HG03457 (cell line): ENCODE data around the gene MCAM.

ENCODE experiments used
- ATAC-seq: cut with Tn5 transposase; IDR thresholded peaks from one replicate; pipeline ENCODE4 v1.9.1; 2021; ENCODE audit warnings: moderate number of reproducible peaks; ENCODE audit not compliant: unreplicated experiment

Gene MCAM

DNA sequence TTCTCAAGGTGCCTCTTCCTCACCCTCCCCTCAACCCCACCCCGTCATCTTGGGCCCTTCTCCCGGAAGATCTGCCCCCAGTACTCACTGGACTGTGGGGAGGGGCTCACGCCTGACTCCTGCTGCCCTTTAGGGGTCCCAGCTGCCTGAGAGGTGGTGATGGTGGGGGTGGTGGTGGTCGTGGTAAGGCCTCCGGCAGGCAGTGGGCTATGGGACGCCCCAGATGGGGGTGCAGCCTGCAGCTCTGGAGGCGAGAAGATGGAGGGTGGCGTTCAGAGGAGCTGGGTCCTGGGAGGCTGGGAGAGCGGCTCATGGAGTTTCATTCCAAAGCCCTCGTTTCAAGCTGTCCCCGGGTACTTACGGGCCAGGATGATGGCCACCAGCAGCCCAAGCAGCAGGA, 28.8 kb upstream of the MCAM start:
- ATAC-seq = no peak

DNA sequence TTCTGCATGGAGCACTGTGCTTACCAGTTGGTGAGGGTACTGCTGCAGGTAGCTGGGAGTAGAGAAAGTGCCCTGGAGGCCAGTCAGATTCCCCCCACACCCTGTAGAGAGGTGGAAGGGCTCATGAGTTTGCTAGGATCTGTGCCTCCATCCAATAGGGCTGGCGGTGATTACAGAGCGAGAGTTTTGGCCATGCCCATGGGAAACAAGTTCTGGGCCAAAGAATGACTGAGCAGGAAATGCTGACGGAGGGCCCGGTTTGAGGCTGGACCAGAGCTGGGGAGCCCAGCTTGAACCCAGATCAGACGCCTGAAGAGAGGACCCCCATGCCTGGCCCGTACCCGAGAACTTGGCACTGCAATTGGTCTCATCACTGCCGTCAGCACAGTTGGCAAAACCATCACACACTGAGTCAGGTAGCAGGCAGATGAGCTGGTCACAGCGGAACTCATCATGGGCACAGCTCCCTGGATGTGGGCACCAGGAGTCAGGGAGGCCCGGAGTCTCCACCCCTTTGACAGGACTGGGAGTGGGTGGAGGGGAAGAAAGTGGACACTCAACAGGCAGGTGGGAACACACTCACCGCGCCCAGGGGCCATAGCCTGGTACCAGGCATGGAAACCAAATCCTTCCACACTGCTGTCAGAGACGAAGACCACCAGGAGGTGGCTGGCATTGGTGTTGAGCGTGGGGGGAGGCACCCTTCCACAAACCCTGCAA, 27.5 kb upstream of the MCAM start:
- no peak for ATAC-seq

DNA sequence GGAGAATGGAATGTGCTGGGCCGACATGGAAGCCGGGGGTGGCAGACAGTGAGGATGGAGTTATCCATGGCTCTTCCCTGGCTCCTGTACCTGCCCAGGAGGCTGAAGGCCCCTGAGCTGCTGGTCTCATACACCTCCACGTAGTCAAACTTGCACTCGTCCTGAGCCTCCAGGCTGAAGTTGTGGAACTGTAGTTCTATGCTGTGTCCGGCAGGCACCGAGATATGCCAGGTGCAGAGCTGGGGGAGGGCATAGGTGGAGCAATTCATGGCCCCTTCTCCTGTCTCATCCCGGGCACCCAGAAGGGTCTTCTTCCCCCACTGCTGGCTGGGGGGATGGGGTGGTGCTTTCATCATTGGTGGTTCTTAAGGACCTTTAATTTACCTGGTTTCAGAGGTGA, 26.8 kb upstream of the MCAM start:
- ATAC-seq = no peak

DNA sequence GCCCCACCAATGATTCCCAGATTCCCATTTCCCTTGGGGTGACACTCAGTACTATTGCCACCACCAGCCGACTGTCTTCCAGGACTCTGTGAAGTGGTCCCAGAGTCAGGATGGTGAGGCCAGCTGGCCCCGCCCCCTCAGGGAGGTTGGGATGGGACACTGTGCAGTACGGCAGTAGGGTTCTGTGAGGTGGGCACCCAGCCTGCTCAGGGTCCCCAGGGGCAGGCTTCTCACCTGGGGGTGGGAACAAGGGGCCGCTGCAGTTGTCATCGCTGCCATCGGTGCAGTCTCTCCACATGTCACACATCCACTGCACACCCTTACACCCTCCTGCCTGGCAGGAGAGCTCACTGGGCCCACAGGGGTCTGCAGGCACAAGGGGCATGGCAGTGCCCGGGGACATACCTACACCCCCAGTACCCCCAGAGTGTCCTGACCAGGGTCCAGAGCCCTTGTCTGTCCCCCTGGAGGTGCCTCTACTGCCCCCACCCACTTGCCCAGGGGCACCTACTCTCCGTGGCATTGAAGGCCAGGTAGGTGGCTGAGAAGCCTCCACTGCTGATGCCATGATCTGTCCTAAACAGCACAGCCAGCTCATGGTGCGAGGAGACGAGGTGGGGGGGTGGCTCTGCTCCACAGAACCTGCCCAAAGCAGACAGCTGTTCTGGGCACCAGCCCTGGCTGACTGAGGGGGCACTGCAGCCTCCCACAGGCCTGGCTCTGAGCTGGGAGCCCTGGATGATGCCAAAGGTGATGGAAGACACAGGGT, 25.6 kb upstream of the MCAM start:
- ATAC-seq = no peak

DNA sequence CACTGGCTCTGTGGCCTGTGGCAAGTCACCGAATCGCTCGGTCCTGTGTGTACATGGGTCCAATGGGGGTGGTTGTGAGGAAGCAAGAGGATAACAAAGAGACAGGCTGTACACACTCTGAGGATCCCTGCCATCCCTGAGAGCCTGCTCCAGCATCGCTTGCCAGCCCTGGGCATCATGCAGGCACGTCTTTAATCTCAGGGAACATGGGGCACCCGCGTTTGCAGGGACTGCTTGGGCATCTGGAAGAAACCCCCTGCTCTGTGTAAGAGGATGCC, 25.0 kb upstream of the MCAM start:
- ATAC-seq = no peak

DNA sequence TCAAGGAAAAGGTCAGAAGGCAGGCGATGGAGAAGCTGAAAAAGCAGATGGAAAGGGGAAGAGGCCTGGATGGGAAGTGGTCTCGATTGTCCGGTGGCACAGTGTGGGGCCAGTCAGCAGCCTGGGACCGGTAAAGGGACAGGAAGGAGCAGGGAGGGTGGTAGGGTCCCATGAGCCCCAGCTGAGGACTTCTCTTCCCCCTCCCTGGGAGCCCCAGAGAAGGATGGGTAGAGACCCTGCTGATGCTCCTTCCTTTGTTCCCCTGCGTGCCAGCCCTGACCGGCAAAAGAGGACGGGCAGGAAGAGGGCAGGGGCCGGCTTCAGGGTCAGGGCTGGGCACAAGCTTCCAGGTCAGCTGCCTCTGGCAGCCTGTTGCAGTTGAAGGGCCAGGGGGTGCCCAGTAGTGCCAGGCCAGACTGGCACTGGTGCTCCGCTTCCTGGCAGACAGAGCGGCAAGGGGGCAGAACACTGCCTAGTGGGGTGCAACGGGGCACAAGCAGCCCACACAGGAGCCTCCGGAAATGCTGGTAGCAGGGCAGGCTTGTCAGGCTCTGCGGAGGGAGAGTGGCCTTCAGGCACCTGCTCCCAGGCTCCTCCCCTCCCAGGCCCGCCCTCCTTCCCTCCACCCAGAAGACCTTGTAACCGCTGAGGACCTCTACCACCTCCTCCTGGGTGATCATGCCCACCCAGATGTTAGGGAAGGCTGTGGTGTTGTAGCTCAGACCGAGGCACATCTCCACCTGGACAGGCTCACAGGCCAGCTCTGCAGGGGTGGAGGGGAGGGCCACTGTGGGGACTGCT, 24.5 kb upstream of the MCAM start:
- ATAC-seq = no peak

DNA sequence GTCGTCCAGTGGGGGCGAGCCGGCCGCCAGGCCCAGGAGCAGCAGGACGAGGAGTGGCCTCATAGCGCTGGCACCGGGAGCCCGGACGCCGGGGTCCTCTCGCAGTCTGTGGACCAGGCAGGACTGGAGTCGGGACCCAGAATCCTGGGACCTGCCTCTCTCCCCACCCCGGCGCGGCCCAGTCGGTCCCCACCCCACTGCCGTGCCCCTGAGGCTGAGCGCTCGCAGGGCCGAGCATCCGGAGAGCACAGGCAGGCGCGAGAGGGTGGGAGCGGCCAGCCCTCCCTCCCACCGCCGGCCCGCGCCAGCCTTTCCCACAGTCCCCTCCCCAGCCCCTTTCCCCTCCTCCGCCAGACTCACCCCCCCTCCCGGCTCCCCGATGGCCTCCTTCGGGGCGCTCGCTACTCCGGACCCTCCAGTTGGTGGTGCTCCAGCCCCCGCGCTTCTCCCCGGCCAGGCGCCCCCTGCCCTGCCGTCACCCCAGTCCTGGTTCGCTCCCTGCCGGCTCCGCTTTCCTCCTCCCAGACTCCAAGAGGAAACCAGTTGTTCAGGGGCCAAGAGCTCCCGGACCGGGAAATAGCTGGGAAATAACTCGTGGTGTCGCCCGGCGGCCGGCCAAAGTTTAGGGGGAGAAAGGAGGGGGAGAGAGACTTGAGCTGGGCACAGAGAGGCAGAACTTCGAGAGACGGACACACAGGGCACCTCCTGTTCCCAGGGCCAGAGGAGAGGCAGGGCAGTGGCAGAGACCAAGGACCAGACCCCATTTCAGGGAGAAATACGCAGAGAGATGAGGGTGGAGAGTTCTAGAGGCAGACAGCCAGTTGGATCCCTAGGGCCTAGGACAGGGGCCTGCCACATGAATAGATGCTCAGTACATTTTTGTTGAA, 23.6 kb upstream of the MCAM start, which contains the start of gene C1QTNF5:
Gene C1QTNF5 (minus strand): TSS at position 549 of the 887 bp plus-strand sequence. CDS start 486 bp downstream, at position 63.
- ATAC-seq = no peak

DNA sequence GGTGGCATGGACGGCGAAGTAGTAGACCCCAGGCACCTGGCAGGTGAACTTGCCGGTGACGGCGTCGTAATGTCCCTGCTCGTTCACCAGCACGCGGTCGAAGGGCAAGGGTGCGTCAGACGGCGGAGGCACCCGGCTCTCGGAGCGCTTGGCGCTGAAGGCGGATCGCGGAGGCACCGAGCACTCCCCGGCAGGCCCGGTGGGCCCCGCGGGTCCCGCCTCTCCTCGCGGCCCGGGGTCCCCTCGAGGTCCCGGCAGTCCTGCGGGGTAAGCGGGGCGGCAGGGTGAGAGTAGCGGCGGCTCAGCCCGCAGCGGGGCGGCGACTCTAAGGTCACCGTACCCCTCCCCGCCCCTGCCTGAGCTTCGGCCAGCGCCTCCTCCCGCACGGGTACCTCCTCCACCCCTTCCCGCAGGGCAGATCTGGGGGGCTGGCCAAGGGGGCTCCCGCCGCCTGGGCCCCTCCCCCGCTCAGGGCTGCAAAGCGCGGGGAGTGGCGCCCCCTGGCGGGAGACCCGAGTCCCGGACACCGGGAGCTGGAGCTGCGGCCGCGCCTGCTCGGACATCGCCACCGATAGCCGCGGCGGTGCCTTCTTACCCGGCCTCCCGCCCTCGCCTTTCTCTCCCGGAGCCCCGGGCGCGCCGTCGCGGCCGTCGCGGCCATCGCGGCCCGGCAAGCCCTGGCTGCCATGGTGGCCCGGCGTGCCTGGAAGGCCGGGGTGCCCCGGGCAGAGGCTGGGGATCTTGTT, 22.8 kb upstream of the MCAM start:
- ATAC-seq = no peak

DNA sequence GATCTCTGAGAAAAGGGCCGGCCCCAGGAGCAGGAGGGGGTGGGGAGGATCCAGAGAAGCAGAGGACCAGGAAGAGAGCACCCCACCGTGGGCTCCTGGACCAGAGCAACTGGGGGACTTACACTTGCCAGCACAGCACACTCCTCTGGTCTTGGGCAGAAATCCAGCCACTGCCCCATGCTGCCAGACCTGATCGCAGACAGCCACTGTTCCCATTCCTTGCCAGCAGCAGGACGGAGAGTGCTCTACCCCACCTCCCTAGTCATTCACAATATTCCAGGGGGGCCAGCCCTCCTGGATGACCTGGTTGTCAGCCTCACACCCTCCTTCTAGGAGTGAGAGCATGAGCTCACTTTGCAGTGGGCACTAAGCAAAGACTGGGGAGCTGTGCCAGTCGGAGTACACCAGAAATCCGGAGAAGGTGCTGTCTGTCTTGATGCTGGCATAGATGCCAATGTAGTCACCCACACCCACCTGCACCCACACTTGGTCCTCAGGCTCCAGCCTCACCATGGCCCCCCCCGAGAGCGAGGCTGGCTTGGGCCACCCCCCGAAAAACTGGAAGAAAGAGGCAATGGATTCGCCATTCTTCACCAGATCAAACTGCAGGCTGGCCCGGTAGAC, 22.1 kb upstream of the MCAM start:
- no peak for ATAC-seq

DNA sequence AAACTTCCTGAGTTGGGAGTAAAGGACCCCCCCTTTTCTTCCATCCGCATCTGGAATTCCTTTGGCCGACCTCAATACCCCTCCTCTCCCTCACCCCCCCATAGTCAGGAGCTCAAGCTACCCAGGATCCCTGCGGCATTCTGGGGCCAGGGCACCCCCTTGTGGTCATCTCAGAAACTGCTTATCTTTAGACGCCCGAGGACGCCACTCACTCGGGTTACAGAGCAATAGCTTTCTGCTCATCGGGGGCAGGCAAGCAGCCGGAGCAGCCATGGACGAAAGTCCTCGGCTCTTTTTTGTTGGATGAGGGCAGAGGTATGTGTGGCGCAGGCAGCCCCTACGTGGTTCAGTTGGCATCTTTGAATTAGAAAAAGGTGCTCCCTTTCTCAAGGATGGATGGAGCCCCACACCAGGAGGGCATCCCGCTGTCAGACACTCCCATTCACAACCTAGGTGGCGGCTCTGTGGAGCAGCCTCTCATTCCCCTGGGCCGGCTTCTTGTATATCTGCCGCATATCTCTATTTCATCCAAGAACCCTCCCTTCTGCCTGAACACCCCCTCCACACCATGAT, 21.5 kb upstream of the MCAM start:
- no peak for ATAC-seq

DNA sequence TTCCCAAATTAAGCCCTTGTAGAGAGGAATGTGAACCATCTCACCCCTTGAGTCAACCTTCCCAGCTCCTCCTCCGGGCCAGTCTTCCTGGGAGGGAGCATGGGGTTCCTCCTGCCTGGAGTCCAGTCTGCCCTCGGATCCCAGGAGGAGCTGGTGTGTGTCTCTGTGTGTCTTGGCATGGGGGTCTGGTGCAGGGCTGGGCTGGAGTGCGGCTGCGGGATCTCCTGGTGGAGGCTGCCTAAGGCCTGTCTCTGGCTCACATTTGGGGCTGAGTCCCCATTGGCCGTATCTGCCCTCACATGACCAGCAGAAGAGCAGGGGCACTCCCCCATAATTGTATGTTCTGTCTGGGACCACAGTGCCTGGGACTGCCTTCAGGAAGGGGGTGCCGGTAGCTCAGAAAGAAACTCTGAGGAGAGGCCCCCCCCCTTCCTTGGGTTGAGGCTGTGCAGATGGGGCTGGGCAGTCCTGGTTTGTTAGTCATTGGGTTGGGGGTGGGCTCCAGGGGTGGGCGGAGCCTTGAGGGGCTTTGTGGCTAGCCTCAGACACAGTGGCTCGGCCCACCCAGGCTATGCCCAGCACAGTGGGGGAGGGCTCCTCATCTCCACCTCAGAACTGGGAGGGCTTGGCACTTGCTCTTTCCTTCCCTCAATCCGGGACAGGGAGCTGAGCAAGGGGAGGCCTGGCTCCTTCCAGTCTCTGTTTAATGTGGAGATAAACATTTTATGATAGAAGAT, 20.8 kb upstream of the MCAM start:
- ATAC-seq = no peak

DNA sequence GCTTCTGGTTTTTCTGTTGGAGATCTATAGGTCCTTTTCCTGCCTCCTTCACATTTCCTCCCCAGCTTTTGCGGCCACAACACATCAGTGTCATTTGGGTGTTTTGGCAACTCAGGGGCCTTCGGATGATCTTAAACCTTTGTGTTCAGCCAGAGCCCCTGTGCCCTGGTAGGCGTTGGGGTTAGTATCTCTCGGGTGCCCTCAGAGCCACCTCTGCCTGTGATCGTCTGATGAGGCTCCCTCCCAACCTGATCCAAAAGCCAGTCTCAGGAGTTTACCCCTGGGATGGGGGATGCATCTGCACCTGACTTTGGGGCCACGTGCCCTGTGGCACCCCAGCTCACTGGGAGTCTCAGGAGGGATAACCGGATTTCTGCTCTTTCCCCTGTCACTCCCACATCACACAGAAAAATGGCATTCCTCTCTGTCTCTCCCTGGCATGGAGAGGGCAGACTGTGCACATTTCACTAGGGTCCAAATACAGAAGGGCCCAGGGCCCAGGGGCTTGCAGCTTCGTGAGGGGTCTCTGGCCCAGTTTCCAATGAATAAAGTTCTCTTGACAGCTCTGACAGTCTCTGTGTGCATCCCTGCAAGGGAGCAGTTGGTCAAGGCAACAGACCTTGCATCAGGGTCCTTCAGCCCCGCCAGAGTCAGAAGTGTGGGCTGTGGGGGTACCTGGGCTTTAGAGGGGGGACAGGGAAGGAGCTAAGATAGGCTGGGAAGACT, 20.0 kb upstream of the MCAM start:
- ATAC-seq = no peak

DNA sequence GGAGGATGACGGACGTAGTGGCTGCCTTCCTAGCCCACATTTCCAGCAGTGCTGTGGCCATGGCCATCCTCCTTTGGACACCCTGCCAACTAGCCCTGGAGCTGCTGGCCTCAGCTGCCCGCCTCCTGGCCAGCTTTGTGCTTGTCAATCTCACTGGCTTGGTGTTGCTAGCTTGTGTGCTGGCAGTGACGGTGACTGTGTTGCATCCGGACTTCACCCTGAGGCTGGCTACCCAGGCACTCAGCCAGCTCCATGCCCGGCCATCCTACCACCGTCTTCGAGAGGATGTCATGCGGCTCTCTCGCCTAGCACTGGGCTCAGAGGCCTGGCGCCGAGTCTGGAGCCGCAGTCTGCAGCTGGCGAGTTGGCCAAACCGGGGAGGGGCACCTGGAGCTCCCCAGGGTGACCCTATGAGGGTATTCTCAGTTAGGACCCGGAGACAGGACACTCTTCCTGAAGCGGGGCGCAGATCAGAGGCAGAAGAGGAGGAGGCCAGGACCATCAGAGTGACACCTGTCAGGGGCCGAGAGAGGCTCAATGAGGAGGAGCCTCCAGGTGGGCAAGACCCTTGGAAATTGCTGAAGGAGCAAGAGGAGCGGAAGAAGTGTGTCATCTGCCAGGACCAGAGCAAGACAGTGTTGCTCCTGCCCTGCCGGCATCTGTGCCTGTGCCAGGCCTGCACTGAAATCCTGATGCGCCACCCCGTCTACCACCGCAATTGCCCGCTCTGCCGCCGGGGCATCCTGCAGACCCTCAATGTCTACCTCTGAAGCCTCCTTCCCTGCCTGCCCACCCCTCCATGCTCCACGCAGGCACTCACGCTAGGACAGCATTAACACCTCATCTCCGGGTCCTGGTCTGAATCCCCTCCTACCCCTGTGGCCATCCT, 19.0 kb upstream of the MCAM start:
- ATAC-seq = no peak

DNA sequence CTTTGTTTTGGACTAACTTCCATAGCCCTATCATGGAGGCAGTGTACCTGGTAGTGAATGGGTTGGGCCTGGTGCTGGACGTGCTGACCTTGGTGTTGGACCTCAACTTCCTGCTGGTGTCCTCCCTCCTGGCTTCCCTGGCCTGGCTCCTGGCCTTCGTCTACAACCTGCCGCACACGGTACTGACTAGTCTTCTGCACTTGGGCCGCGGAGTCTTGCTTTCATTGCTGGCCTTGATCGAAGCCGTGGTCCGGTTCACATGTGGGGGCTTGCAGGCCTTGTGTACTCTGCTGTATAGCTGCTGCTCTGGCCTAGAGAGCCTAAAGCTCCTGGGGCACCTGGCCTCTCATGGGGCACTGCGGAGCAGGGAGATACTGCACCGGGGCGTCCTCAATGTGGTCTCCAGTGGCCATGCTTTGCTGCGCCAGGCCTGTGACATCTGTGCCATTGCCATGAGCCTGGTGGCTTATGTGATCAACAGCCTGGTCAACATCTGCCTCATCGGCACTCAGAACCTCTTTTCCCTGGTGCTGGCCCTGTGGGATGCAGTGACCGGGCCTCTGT, 18.2 kb upstream of the MCAM start:
- ATAC-seq = no peak

DNA sequence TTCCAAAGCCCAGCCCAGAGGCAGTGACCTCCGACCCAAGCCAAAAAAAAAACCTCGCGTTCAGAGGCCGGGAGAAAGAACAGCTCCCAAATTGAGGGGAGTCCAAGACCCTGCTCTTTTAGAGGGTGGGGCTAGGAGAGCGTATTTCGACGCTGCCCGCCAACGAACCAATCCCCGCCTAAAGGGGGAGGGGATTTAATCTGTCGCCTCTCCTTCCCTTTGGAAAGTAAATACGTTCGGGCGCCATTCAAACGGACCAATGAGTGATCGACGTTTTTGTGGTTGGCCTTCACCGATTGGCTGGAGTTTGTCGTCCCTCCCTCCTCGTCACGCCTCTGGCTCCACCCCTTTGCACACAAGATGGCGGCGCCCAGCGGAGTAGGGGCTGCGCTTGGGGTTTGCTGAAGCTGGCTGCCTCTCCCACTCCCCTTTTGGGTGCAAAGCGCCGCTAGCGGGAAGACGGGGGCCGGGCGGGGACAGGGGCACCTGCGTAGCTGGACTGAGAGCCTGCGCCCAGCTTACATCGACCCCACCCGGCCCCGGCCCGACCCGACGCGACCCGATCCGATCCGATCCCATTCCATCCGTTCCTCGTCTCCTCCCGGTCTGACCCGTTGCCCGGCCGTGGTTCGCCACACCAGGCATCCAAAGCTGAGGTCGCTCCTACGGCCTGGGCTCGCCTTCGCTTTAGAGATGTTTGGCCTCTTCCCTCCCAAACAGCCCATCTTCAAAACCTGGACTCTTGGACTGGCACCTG, 17.4 kb upstream of the MCAM start, which contains the start of gene RNF26:
Gene RNF26 (plus strand): TSS at position 354 of the 757 bp plus-strand sequence. CDS start 596 bp downstream, outside the sequence.
- ATAC-seq = peak; percentile 72
